ENCODE measurements around the gene DGKA.

DGKA gene

DNA sequence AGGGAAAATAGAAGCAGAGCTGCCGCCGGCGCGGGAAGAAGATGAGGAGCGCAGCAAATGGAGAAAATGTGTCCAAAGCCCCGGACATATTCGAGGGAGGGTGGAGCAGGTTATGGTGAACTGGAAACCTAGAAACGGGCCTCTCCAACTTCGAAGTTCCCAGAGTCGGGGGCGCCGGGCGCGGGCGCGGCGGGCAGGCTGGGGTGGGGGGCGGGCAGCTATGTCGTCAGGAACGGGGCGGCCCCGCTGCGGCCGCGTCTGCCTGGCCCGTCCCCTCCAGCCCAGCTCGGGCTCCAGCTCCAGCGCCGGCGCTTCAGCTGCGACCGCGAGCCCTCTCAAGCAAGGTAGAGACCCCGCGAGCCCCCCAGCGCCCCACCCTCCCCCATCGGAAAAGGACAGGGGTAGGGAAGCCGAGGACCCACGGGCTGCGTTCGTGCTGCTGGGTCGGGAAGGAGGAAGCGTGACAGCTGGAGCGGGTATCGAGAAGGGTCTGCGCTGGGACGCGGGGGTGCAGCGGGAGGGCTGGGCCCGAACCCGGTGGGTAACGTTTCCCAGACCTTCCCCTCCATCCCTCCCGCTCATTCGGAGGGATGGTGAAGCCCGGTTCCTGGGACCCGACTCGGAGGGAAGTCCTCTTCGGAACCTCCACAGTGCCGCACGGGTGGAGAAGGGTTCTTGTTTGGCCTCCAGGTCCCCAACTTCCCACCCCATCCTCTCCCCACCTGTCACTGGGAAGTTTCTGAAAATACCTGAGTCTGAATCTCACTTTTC is 1.0 kb downstream of the DGKA start:
- DNase-seq: no peak

DNA sequence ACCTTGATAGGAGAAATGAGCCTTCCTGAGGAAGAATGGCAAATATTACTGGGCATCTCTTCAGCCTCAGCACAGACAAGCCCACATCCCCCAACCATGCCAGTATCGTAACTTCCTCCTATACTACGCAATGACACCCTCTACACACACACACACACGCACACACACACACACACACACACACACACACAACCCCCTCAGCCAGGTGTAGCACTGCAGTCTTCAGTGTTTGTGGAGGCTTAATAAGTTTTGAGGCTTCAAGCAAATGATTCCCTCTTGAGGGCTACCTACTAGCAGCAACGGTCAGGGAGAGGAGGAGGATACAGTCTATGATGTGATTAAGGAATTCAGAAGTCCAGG is 1.6 kb downstream of the DGKA start:
- DNase-seq: peak; percentile 19

GRCh38 chr12:55933169-55933798 is 2.3 kb downstream of the DGKA start:
- peak; percentile 53 for DNase-seq

DNA sequence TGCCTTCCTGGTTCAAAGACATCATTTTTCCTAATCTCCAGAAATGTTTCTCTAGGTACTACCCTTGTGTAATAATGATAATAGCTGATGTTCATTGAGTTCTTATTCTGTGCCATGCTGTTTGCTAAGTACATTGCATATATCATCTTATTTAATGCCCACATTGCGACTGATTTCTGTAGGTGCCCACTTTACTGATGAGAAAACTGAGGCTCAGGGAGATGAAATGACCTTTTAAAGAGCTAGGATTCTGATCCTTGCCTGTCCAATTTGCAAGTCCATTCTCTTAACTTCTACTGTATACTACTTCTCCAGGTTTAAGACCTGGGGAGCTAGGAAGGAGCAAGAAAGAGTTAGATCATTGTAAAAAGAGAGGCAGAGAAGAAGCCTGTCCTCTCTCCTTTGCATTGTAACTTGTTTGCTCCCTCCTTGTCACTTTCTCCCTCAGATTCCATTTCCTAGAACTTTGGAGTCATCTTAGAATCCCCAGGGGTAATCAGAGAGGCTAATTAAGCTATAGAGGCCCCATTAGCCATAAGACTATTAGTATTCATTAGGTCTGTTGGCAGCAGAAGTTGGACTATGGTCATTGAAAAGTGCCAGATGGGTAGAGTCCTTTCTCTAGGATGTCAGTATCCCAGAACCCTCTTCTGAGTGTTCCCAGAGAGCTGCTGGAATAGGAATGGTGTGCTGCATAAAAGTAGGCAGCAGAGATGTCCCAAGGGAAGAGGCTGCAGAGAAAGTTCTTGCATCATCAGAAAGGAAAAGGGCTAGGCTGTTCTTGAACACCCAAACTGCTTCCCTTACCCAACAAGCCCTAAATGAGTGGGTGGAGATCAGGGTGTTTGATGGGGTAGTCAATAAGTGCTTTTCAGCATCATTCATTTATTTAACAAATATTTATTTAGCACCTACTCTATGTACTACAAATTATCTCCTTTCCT is 3.1 kb downstream of the DGKA start:
- no peak for DNase-seq

DNA sequence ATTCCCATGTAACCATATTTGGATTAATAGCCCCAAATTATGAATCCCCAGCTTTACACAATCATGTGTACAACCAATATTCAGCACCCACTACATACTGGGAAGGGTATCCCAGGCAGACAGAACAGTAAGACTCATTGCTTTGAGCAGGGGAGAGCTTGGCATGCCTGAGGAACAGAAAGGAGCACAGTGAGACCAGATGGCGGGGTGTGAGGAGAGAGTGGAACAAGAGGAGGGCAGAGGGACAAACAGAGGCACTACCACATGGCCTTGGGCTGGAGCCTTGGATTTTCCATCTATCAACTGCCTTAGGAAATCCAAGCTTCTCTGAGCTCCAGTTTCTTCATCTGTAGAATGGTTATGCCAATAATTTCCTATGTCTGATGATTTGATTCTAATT is 3.8 kb downstream of the DGKA start:
- no peak for DNase-seq

- no peak for DNase-seq
These were observed 4.8 kb downstream of the DGKA start for GRCh38 chr12:55935738-55936151.

DNA sequence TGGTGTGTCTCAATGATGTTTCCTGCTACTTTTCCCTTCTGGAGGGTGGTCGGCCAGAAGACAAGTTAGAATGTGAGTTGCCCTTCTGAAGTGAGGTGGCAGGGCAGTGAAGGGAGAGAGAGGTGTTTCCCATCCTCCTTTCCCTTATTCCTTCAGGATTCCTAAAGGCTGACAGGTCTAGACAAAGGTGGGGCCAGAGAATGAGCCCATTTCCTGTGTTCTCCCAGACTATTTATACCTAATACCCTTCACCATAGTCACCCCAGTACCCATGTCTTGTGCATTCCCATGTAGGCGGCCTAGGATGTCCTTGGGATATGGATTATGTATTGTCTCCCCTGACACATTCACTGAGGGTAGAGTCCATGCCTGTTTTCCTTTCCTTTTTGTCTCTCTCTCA is 7.0 kb downstream of the DGKA start:
- DNase-seq: no peak

DNA sequence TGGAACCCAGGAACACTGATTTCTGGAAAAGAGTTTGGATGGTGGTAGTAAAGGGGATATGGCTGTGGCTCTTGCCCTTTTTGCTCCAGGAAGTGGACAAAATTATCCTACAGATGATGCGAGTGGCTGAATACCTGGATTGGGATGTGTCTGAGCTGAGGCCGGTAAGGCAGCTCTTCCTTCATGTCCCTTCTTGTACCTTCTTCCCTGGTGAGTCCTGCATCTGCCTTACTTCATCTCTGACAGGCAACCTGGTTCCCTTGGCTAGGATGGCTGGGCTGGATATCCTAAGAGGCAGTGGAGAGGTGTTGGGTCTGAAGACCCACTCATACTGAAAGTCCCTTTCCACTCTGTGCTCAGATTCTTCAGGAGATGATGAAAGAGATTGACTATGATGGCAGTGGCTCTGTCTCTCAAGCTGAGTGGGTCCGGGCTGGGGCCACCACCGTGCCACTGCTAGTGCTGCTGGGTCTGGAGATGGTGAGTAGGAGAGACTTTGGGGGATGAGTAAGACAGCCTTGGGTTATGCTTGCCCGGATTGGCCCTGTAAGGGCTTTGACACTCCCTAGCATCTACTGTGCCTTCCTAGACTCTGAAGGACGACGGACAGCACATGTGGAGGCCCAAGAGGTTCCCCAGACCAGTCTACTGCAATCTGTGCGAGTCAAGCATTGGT is 8.0 kb downstream of the DGKA start:
- DNase-seq: no peak

- DNase-seq: peak; percentile 88
These were observed 9.2 kb downstream of the DGKA start for GRCh38 chr12:55940065-55940732.

DNA sequence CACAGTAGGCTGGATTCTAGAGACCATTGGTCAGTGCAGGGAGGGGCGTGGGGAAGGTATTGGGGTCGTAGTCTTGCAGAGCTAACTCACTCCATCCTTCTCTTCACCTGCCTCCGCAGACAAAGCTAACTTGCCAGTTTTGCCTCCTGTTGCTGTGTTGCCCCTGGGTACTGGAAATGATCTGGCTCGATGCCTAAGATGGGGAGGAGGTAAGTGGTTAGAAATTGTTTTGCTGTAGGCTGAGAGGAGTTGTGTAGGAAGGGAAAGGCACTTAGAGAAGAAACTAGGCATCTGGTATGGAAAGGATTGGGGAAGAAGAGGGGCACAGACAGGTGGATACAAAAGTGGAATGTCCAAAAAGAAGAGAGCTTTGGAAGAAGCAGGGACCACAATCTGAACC is 11.1 kb downstream of the DGKA start:
- DNase-seq: no peak

GRCh38 chr12:55942577-55943136 is 11.7 kb downstream of the DGKA start:
- DNase-seq: no peak

DNA sequence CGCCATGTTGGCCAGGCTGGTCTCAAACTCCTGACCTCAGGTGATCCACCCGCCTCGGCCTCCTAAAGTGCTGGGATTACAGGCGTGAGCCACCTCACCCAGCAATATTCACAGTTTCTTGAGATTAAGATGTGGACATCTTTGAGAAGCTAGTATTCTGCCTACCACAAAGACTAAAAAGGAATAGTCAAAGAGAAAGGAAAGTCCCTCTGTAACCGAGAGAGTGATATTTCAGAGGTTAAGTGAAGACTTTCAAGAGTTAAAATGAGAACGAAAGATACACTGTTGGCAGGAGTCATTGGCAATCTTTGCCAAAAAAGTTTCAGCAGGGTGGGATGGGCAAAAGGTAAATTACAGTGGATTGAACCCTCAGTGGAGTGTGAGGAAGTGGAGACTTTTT is 15.6 kb downstream of the DGKA start:
- no peak for DNase-seq

GRCh38 chr12:55955344-55955743 is 24.4 kb downstream of the DGKA start:
- DNase-seq: peak; percentile 59

DNA sequence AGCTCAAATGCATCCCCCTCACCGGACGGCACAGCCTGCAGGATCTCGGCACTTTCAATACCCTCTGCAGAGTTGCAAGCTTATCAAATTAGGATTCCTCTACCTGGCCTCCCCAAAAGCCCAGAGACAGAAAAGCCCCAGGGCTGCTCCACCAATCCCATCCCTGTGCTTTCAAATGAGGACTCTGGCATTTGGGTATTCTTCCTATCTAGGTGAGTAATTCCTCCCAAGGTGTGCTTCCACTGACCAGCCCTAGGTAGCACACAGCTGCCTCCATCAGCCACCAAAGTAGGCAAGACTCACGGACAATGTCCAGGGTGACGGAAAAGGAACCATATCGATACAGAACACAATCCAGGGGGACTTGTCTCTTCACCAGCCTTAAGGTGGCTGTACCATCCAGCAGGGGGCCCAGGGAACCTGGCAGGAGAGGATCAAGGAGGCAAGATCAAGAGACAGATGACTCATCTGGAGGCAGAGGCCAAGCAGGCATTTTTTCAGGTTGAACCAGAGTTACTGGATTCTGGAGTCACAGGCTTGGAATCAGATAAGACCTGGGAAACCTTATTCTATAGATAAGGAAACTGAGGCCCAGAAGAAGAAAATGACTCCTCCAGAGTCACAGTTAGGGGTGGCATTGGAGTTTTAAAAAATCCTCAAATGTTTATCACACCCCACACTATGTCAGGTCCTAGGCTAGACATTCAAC is 25.0 kb downstream of the DGKA start:
- peak; percentile 73 for DNase-seq

GRCh38 chr12:55957106-55957859 is 26.3 kb downstream of the DGKA start:
- no peak for DNase-seq

GRCh38 chr12:55963760-55964159 is 32.8 kb downstream of the DGKA start:
- DNase-seq: no peak

DNA sequence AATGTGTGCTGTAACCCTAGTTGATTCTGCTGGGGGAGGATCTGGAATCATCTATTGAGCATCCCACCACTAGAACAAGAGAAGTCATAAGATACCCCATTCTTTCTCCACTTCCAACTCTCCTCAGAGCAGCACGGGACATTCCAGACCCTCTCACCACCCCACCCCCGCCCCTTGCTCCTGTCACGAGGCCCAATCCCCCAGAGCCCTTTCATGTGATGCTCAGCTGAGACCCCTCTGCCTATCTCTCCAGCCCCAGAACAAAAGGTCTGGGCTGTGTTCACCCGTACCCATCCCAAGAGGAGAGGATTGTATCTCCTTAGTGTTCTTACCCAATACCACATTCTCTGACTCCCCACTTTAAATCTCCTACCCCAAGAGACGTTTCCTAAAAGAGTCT is 34.3 kb downstream of the DGKA start:
- DNase-seq: no peak

DNA sequence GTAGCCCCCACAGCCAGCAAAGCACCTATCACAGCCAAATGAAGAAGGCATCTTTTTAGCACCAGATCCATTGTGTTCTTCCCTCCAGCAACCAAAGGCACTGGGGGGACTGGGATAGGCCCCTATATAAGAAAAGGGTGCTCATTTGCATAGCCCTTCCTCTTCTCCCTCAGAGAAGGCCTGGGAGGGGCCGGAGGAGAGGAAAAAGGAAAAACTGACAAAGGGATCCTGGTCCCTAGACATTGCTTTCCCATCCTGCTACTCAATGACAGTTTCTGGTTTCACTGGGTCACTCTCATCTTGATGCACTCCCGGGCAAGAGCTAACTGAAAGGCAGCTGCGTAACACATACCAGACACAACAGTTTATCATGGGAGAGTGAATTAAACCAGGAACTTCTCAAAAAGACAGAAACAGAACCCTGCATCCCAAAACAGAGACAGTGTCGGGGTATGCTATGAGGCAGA is 35.0 kb downstream of the DGKA start, which contains the start of gene PMEL:
TSS of gene PMEL (minus strand) at position 102 of the 467 bp plus-strand sequence. CDS start at position 71, 31 bp downstream.
- peak; percentile 32 for DNase-seq

DNA sequence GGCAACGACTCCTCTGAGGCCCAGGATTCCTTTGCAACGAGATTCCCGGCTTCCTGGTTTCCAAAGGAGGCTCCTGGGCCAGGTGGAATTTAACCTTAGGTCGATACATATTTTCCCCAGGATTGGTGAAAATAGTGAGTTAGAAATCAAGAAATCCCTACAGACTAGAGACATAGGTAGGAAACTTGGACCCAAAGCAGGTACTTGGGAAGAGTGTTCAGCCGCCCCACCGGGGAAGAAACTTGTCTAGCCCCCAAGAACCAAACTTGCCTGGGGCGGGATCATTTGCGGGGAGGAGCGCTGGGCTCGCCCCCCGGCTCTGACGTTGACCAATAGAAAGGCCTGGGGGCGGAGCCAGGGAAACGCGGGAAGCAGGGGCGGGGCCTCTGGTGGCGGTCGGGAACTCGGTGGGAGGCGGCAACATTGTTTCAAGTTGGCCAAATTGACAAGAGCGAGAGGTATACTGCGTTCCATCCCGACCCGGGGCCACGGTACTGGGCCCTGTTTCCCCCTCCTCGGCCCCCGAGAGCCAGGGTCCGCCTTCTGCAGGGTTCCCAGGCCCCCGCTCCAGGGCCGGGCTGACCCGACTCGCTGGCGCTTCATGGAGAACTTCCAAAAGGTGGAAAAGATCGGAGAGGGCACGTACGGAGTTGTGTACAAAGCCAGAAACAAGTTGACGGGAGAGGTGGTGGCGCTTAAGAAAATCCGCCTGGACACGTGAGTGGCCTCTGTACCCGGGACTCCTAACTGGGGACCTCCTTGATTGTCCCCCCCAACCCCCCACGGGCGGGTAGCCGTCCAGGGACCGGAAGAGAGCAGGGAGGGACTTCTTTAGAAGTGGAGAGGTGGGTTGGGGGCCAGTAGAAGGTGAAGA is 35.7 kb downstream of the DGKA start, which contains the start of gene CDK2:
TSS of gene CDK2 (plus strand) at position 423 of the 874 bp plus-strand sequence. CDS start at position 602, 179 bp downstream.
- DNase-seq: peak; percentile 90
